BLaER1 (cell line): Measurements from ENCODE around the gene ELMO1.

Experiments used
- H3K27ac ChIP-seq: shearing (Covaris generic); formaldehyde crosslinking; 2 replicates; pipeline ENCODE4 v1.8.1; 2022
- H3K27me3 ChIP-seq: shearing (Covaris generic); formaldehyde crosslinking; 2 replicates; pipeline ENCODE4 v1.8.1; 2022
- H3K36me3 ChIP-seq: shearing (Covaris generic); formaldehyde crosslinking; 2 replicates; pipeline ENCODE4 v1.8.1; 2022
- H3K4me1 ChIP-seq: shearing (Covaris generic); formaldehyde crosslinking; 2 replicates; pipeline ENCODE4 v1.8.1; 2022
- H3K4me2 ChIP-seq: shearing (Covaris generic); formaldehyde crosslinking; 2 replicates; pipeline ENCODE4 v1.8.1; 2022
- H3K4me3 ChIP-seq: shearing (Covaris generic); formaldehyde crosslinking; 2 replicates; pipeline ENCODE4 v1.8.1; 2022
- H3K9ac ChIP-seq: shearing (Covaris generic); formaldehyde crosslinking; 2 replicates; pipeline ENCODE4 v1.8.1; 2022
- H3K9me3 ChIP-seq: shearing (Covaris generic); formaldehyde crosslinking; 2 replicates; pipeline ENCODE4 v1.8.1; 2022
- H4K20me1 ChIP-seq: shearing (Covaris generic); formaldehyde crosslinking; 2 replicates; pipeline ENCODE4 v1.8.1; 2022
- Cebpa-rat ChIP-seq: shearing (Covaris generic); IDR thresholded peaks from 2 replicates; pipeline ENCODE4 v1.8.1; 2022

Gene ELMO1

DNA sequence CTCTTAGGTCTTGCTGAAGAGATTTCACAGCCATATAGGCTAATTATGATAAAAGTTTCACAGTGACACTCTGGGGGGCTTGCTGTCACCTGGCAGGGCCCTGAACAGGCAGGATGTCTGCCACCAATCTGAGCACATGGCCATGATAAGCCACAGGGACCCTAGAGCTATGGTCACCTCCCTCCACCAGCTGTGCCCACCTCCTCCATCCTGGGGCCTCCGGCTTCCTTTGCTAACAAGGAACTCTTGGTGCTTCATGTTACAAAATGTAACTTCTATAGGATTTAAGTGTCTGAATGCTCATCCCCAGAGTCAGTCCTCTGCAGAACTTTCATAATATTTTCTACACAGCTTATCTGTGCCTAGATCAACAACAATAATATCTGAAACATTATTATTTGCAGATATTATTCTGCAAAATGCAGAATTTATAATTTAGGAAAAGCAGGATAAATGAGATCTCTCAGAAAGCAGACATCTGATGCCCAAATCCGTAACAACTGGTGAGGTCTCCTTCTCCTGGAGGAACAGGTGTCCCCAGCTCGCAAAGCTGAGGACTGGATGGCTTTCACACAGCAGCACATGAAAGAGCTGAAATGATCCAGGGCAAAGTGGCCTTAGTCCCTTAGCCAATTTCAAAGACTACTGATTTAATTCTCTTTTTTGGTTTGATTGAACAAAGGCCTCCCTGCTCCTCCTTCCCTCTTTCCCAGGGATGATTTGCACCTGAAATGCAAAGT, 437.3 kb downstream of the ELMO1 start:
- Histone ChIP-seq H3K27me3 (no peaks in the 10 kb centered on the region), H3K27ac (no peak overlapping the region), H3K4me1 (peaks cover under 1% of the 10 kb centered on the region; the same call in 1 of the 2 replicates), H4K20me1 (no peaks in the 10 kb centered on the region), H3K9ac (no peak overlapping the region), H3K4me2 (no peak overlapping the region), H3K4me3 (no peak overlapping the region), H3K36me3 (peaks cover 36% of the 10 kb centered on the region), H3K9me3 (no peaks in the 10 kb centered on the region)
- TF ChIP-seq Cebpa-rat, result no peak

DNA sequence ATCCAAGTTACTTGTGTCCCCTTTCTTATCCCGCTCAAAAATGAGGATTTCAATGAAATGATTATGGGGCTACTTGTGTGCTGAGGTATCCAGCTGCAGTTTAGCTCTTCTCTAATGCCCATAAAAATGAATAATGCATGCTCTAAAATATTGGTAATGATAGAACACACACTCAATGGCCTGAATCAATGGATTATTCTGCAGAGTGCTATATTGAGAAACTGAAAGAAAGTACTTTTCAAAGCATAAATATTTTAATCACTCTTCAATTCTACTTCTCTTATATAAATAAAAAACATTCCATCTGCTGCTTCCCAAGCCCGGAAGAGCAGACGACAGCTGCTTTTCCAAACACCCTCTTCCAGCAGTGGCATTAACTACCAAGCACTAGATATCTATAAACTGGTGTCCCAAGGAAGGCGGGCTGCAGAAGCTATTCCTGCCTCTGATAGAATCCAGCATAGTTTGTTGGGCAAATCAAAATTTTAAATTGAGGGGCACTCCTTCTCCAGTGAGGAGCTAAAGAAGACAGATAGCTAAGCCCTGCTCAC, 439.5 kb downstream of the ELMO1 start:
- Histone ChIP-seq H3K4me1 (no peaks in the 10 kb centered on the region), H3K9ac (no peak overlapping the region), H3K9me3 (no peaks in the 10 kb centered on the region), H3K27me3 (no peaks in the 10 kb centered on the region), H3K4me3 (no peak overlapping the region), H3K4me2 (no peak overlapping the region), H3K36me3 (peaks cover 43% of the 10 kb centered on the region), H3K27ac (no peak overlapping the region), H4K20me1 (no peaks in the 10 kb centered on the region)
- TF ChIP-seq Cebpa-rat, result no peak

DNA sequence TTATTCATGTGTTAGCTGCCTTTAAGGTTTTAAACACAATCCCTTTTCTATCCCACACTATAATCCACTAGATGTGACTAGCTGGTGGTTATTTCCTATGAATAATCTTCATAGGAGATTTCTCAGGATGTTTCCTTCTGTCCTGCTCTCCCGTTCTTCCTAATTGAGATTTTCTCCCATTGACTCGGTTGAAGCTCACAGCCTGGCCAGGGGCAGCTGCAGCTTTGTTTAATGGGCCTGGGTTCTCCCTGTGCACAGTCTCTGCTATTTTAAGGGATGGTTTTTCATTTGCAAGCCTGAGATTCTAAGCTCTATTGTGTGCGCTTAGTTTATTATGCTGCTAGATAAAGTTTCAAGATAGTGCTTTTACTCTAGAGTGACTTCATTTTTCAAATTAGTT, 441.0 kb downstream of the ELMO1 start:
- no peak overlapping the region for H3K4me2 ChIP-seq
- no peaks in the 10 kb centered on the region for H3K27me3 ChIP-seq
- peaks cover 34% of the 10 kb centered on the region for H3K36me3 ChIP-seq
- no peak overlapping the region for H3K9ac ChIP-seq
- H3K4me1 ChIP-seq, result no peaks in the 10 kb centered on the region
- no peaks in the 10 kb centered on the region for H4K20me1 ChIP-seq
- no peaks in the 10 kb centered on the region for H3K9me3 ChIP-seq
- TF ChIP-seq Cebpa-rat, result no peak
- H3K27ac ChIP-seq, result no peak overlapping the region
- no peak overlapping the region for H3K4me3 ChIP-seq

DNA sequence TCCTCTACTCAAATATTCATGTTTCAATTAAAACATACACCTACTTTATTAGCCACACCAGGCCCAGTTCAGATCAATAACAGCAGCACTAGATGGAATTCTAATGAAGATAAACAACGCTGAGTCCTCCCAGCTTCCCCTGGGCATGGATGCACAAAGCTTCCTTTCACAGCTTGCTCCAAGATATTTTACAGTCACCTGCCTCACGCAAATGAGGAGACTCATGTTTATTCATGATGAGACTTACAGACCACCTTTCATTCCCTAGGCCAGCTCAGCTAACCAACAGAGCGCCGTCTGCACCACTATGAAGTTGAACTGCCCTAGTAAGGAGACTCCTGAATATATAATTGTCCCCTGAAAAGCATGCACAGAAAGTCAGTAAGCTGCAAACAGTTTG, 441.4 kb downstream of the ELMO1 start:
- Histone ChIP-seq H3K4me3 (no peak overlapping the region), H3K36me3 (peaks cover 34% of the 10 kb centered on the region), H3K9me3 (no peaks in the 10 kb centered on the region), H3K4me1 (no peaks in the 10 kb centered on the region), H3K27ac (no peak overlapping the region), H3K4me2 (no peak overlapping the region), H3K9ac (no peak overlapping the region), H3K27me3 (no peaks in the 10 kb centered on the region), H4K20me1 (no peaks in the 10 kb centered on the region)
- no peak for TF ChIP-seq Cebpa-rat

DNA sequence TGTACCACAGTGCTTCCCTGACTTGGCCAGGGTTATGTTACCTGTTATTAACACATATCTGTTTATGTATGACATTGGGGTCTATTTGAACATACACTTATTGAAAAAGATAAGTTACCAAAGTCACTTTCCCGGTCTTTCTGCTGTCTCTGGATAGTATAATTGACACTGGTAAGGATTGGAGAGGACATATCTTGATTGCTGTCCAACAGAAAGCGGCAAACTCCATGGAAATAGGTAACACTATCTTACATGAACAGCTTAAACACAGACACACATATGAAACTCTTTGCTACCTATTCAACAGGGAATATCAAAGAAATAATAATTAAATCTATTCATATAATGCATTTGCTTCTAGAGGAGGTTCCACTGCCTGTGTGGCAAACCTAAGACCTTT, 441.9 kb downstream of the ELMO1 start:
- Histone ChIP-seq H3K4me2 (no peak overlapping the region), H3K9ac (no peak overlapping the region), H3K4me1 (no peaks in the 10 kb centered on the region), H3K27me3 (no peaks in the 10 kb centered on the region), H4K20me1 (no peaks in the 10 kb centered on the region), H3K4me3 (no peak overlapping the region), H3K9me3 (no peaks in the 10 kb centered on the region), H3K27ac (no peak overlapping the region), H3K36me3 (peaks cover 34% of the 10 kb centered on the region)
- TF ChIP-seq Cebpa-rat, result no peak

DNA sequence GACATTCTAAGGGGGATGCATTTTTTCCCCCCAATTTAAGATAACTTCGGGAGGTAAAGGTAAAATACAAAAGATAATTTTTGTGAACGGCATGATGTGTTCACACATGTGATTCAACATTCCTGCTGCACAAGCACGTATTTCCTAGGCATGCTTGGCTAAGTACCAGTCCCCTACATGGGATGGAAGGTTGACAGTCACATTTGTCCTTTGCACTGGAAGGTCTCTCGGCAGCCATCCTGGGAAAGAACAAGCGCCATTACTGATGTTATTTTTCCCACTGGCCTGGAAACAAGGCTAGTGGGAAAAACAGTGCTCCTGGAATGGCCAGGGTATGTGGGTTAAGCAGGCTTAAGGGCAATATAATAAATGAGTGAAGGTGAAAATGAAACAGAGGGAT, 448.2 kb downstream of the ELMO1 start:
- TF ChIP-seq Cebpa-rat, result no peak
- Histone ChIP-seq H3K4me1 (no peaks in the 10 kb centered on the region), H3K27me3 (no peaks in the 10 kb centered on the region), H3K9ac (no peak overlapping the region), H4K20me1 (no peaks in the 10 kb centered on the region), H3K4me3 (no peak overlapping the region), H3K9me3 (no peaks in the 10 kb centered on the region), H3K36me3 (peaks cover 10% of the 10 kb centered on the region), H3K27ac (no peak overlapping the region), H3K4me2 (no peak overlapping the region)

DNA sequence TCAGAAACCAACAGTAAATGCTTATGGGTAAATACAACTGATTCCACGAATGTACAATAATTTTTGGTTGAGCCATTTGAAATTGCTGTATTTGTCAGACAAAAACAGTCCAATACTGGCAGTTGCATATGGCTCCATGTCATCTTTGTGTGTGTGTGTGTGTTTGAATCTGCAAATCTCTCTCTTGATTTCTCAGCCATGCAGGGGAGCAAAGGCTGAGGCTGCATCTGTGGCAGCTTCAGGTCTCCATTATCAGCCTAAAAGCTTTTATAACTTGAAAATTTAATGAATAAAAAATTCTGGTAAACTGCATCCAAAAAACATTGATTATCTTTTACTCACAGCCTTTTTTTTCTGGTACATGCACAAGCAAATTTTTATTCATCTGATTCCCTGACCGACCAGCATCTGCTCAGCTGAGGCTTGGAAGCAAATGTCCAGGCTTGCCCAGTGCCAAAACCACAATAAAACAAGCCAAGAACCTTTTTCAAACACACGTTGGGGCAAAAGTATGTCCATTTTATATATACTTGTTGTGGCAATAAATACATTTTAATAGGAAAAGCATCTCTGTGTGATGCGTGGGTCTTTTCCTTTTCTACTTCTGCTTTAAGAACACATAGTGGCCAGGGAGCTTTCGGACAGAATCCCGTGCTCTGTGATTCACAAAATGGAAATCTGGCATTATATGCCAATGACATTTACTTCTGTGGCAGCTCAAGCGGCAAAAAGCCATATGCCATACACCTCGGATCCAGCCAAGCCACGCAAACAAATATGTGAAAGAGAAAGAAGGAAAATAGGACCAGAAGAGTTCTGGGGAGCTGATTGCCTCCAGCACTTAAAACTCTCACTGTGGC, 448.8 kb downstream of the ELMO1 start:
- H4K20me1 ChIP-seq, result no peaks in the 10 kb centered on the region
- H3K27ac ChIP-seq, result no peak overlapping the region
- peaks cover 10% of the 10 kb centered on the region for H3K36me3 ChIP-seq
- H3K27me3 ChIP-seq, result no peaks in the 10 kb centered on the region
- TF ChIP-seq Cebpa-rat, result no peak
- H3K4me2 ChIP-seq, result no peak overlapping the region
- H3K9me3 ChIP-seq, result no peaks in the 10 kb centered on the region
- no peaks in the 10 kb centered on the region for H3K4me1 ChIP-seq
- no peak overlapping the region for H3K4me3 ChIP-seq
- no peak overlapping the region for H3K9ac ChIP-seq

DNA sequence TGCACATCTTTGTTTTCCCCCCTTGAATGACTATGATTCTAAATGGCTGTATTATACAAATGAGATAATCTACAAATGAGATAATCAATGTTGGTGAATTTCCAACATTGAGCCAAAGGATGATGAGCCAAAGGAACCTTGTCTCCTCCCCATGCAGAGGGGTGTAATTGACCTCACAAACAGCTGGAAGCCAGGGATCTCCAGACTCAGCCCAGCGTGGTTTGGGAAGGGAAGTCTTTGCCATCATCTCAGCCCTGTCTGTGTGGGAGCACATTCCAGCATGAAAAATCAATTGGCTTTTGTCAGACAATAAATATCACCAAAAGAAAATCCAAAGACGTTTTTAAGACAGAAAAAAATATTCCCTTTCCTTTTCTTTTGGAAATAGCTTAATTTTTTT, 452.9 kb downstream of the ELMO1 start:
- no peaks in the 10 kb centered on the region for H3K9me3 ChIP-seq
- no peaks in the 10 kb centered on the region; the same call in 1 of the 2 replicates for H3K36me3 ChIP-seq
- H3K27me3 ChIP-seq, result no peaks in the 10 kb centered on the region
- TF ChIP-seq Cebpa-rat, result no peak
- H3K9ac ChIP-seq, result no peak overlapping the region
- H3K4me3 ChIP-seq, result no peak overlapping the region
- H3K4me1 ChIP-seq, result no peaks in the 10 kb centered on the region
- no peak overlapping the region for H3K27ac ChIP-seq
- no peaks in the 10 kb centered on the region for H4K20me1 ChIP-seq
- no peak overlapping the region for H3K4me2 ChIP-seq

DNA sequence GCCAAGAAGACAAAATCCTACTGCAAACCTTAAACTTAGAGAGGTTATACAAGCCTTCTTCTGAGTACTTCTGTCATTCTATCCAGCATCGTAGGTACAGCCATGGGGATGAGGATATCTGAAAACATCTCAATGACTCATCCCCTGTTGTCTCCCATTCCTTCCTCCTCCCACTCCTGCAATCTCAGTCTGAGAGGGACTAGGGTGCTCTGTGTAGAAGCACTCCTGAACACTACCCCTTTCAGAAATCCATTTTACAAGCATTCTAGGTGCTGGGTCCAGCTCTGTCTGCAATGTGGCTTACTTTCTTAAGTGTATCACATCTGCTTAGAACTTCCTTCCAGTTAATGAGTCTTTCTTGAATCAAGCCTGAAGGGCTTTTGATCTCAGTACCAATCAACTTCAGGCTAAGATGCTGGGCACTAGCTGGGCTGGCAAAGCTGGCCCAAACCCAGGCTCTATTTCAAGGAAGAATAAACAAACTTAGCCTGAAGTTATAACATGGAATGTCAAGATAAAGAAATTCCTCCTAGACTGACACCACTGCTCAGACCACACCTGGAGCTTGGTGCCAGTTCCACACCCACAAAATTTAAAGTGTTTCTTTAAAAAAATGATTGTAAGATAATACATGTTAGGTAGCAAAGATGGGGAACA, 454.1 kb downstream of the ELMO1 start:
- no peak for TF ChIP-seq Cebpa-rat
- Histone ChIP-seq H4K20me1 (no peaks in the 10 kb centered on the region; the same call in 1 of the 2 replicates), H3K9ac (no peak overlapping the region), H3K27me3 (no peaks in the 10 kb centered on the region), H3K4me3 (no peak overlapping the region), H3K36me3 (no peaks in the 10 kb centered on the region; the same call in 1 of the 2 replicates), H3K4me2 (no peak overlapping the region), H3K4me1 (no peaks in the 10 kb centered on the region), H3K27ac (no peak overlapping the region), H3K9me3 (no peaks in the 10 kb centered on the region)
